HG02970 (cell line): ENCODE data around the gene ACAD8.
"Not testable (repeated sequence)": the region's sequence is repeated elsewhere in the genome, so short reads cannot be mapped to it uniquely, and the experiment has no call there.

Experiments used
- ATAC-seq: cut with Tn5 transposase; IDR thresholded peaks from one replicate; pipeline ENCODE4 v1.9.1; 2021; ENCODE audit warnings: mild to moderate bottlenecking, moderate library complexity, moderate number of reproducible peaks; ENCODE audit not compliant: unreplicated experiment, low FRiP score

ACAD8 gene

GRCh38 chr11:134237557-134237922 lies 15.8 kb upstream of the ACAD8 start:
- no peak for ATAC-seq

GRCh38 chr11:134238956-134239355 lies 14.4 kb upstream of the ACAD8 start:
- no peak for ATAC-seq

DNA sequence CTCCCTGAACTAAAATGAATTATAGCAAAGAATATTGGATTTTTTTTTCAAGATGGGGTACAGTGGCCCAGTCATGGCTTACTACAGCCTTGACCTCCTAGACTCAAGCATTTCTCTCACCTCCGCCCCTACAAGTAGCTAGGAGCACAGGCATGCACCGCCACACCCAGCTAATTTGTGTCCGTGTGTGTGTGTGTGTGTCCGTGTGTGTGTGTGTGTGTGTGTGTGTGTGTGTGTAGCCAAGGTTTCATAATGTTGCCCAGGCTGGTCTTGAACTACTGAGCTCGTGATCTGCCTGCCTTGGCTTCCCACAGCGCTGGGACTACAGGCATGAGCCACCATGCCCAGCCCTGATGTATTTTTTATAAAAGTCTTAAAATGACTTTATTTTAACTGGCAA lies 12.8 kb upstream of the ACAD8 start:
- ATAC-seq = no peak

DNA sequence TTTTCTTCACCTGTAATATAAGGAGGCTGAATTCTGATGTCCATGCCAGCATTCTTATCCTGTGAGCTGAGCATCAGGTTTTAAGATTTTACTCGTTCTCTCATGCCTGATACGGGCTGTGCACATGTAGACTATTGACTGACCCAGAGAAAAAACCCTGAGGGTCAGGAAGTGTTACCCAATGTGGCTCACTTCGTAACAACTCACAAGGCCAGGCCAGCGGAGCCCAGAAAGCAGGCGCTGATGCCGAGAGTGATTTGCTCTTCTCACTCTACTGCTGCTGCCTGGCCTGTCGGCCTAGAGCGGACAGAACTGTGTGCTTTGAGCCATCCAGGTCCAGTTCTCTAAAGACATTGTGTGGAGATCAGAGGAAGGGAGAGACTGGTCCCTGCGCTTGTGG lies 11.0 kb upstream of the ACAD8 start:
- no peak for ATAC-seq

GRCh38 chr11:134243913-134244312 lies 9.5 kb upstream of the ACAD8 start:
- no peak for ATAC-seq

DNA sequence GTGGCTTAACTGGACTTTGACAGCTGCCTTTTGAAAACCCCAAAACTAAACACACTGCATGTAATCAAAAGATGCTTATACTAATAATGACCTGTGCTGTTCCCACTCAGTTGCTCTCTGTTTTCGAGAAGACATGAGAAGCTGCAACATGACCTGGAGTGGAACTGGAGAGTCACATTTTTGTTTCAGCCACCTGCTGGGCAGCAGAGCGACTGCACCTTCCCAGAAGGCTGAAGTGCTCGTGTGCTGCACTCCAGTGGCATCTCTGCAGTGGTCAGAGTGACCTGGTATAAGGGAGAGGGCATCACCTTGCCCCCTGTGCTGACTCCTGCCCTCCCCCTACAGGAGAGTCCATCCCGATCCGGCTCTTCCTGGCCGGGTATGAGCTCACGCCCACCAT lies 8.8 kb upstream of the ACAD8 start:
- ATAC-seq = no peak

DNA sequence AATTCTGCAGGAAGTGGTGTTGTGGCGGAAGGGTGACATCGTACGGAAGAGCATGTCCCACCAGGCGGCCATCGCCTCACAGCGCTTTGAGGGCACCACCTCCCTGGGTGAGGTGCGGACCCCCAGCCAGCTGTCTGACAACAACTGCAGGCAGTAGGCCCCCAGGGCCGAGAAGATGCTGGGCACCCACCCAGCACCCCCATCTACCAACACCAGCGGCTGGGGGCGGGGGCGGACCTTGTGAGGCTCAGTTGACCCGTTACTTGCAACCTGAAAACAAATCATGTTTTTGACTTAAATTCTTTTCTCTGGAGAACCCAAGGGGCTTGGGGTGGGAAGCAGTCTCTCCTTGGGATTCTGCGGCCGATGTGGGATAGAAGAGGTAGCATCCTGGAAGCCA lies 7.9 kb upstream of the ACAD8 start:
- no peak for ATAC-seq

GRCh38 chr11:134246100-134246499 lies 7.3 kb upstream of the ACAD8 start:
- ATAC-seq = no peak

DNA sequence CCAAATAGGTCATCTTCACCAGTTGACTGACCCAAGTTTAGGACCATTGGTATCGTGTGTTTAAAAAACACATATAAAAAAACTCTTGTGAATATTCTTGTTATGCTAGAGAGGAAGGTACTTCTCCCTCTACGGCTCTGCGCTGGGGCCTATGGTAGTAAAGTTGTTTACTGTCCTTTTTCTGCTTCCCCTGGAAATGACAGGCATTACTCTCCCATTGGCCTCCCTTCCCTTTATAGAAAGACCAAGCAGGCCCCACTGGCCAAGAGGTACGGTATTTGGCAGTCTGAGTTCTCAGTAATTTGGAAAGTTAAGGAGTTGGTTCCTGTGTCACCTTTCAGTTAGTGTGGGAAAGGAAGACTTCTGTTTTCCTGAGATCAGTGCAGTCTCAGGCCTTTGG lies 6.7 kb upstream of the ACAD8 start:
- no peak for ATAC-seq

DNA sequence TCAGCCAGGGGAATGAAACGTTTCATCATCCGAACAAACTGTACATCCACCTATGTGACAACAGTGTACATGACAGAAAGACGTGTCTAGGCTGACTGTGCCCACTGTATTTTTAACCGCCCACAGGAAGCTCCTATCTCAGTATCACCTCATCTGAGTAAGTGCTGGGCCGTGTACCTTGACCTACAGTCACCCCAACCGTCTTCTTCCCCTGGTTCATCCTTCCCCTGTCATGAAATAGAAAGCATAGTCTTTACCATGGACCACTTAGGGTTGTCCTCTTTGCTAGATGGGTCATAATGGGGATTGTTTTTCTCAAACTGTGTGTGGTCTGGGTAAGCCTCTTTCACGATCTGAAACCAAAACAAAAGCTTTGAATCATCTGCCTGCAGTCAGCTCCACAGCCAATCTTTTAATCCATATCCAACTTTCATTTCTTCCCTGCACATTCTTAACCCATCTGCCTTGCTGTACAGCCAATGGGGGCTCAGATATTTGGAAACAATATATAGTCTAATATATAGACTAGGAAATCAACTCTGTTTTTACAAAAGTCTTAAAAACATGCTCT lies 4.4 kb upstream of the ACAD8 start:
- no peak for ATAC-seq

- no peak for ATAC-seq
Observed at GRCh38 chr11:134250246-134250645, 3.1 kb upstream of the ACAD8 start.

- no peak for ATAC-seq
Observed at GRCh38 chr11:134250675-134251074, 2.7 kb upstream of the ACAD8 start.

DNA sequence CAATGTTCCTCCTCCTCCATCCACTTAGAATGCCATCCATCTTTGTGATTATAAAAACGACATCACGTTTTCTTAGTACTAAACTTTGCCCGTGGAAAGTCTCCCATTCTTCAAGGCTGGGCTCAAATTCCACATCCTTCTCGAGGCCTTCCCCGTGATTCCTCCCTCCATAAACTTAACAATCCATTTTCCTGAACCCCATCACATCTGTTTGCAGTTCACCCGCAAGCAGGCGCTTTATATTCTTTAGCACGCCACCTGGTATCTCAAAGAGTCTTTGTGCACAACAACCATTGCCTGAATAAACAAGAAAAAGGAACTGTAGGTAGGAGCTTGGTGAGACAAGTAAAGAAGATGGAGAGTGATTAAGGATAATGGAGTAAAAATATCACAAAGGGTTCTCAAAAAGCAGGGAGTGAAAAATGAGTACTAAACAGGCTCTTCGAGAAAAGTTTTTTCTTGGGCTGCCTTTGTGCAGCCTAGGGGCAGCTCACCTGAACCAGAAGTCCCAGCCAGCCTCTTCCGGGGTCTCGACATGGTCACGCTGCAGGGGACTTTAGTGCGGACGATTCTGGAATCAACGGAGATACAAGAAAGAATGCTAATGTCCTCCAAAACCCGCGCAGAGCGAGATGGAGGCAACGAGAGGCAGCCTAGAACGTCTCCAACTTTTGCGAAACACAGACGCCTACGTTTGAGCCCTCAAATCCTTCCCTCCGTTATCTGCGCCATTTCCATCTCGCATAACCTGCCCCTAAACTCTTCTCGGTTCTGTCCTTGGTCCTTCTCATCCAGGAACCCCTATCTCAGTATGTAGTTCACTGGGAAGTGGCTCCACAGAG lies 801 bp upstream of the ACAD8 start:
- ATAC-seq = peak; percentile 13

- no peak for ATAC-seq
Observed at GRCh38 chr11:134254433-134255183, 1.2 kb downstream of the ACAD8 start.

- not testable (repeated sequence) for ATAC-seq
Observed at GRCh38 chr11:134255184-134255561, 1.8 kb downstream of the ACAD8 start.

DNA sequence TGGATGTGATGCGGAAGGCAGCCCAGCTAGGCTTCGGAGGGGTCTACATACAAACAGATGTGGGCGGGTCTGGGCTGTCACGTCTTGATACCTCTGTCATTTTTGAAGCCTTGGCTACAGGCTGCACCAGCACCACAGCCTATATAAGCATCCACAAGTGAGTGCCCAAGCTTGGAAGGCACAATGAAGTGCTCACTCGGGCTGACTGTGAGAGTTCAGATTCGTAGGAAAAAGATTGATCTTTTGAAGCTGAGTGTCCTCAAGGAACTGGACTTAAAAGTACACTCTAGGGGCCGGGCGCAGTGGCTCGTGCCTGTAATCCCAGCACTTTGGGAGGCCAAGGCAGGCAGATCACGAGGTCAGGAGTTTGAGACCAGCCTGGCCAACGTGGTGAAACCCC lies 3.7 kb downstream of the ACAD8 start:
- no peak for ATAC-seq

DNA sequence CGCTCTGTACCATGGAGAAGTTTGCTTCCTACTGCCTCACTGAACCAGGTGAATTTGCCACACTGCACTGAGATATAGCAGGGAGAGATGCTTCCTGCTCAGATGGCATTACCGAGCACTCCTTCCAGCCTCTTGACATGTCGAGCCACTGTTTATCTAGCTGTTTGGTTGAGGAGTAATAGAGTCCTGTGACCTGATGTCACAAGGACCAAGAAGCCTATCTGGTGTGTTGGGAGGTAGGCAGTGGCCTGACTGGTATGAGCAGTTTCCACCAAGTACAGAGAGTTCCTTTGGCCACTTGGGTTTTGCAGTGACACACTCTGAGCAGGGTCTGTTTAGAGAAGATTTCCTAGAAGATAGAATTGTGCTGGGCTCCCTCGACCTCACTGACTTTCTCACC lies 5.2 kb downstream of the ACAD8 start:
- ATAC-seq = no peak

- ATAC-seq = no peak
Observed at GRCh38 chr11:134260503-134260902, 7.1 kb downstream of the ACAD8 start.

- no peak for ATAC-seq
Observed at GRCh38 chr11:134260983-134261382, 7.6 kb downstream of the ACAD8 start.

DNA sequence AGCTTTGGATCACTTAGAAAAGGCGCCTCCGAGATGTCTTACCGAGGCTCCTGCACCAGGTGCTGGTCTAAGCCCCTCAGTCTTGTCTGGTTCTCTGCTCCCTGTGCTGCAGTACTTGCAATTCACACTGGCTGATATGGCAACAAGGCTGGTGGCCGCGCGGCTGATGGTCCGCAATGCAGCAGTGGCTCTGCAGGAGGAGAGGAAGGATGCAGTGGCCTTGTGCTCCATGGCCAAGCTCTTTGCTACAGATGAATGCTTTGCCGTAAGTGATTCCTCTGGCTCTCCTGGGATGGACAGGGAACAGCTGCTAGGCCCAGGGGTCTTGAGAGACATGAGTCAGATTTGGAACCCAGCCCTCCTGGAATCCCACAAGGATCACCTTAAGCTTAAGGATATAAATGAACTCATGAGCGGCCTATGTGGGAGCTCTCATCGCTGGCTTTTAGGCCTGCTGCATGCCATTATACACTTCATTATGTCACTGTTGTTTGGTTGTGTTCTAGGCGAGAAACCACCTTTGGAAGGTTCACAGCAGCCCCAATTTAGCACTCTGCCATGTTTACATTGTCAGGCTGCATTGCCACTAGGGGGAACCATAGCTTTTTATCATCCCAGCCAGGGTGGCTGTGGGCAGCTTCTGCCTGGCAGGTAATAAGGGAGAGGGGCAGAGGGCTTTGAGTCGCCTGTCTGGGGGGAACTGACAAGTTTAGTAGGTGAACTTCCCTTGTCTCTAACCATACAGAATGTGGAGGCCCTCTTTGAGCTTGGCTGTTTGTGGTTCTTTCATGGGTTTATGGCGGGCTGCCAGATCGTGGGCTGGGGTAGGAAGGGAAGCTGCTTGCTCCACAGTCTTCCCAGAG lies 8.5 kb downstream of the ACAD8 start:
- no peak for ATAC-seq
